ENCODE data around the gene FCGR1A.
"Not testable (repeated sequence)": the region's sequence is repeated elsewhere in the genome, so short reads cannot be mapped to it uniquely, and the experiment has no call there.

FCGR1A gene

DNA sequence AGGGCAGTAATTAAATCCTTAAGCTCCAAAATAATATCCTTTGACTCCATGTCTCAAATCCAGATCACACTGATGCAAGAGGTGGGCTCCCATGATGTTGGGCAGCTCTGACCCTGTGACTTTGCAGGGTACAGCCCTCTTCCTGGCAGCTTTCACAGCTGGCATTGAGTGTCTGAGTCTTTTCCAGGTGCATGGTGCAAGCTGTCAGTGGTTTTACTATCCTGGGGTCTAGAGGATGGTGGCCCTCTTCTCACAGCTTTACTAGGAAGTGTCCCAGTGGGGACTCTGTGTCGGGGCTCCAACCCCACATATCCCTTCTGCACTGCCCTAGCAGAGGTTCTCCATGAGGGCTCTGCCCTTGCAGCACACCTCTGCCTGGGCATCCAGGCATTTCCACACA is 16.3 kb upstream of the FCGR1A start:
- not testable (repeated sequence) for H3K36me3 ChIP-seq (ENCODE audit: low read length); H4K20me1 ChIP-seq (ENCODE audit: low read depth, low read length); H3K27me3 ChIP-seq (ENCODE audit: low read length); H3K27ac ChIP-seq (ENCODE audit: low read depth, low read length); H3K9ac ChIP-seq (ENCODE audit: low read length); H3K9me2 ChIP-seq (replicated peaks; ENCODE audit: insufficient read depth, low read length); H3K4me2 ChIP-seq (ENCODE audit: low read depth, low read length, poor library complexity, severe bottlenecking); H3F3A ChIP-seq (ENCODE audit: insufficient read depth); H3K4me3 ChIP-seq (ENCODE audit: insufficient read depth, low read length, poor library complexity, severe bottlenecking); H3K79me2 ChIP-seq (ENCODE audit: insufficient read depth, low read length); H3K9me3 ChIP-seq (ENCODE audit: insufficient read depth, low read length); H2AFZ ChIP-seq (ENCODE audit: low read depth, low read length, severe bottlenecking)

DNA sequence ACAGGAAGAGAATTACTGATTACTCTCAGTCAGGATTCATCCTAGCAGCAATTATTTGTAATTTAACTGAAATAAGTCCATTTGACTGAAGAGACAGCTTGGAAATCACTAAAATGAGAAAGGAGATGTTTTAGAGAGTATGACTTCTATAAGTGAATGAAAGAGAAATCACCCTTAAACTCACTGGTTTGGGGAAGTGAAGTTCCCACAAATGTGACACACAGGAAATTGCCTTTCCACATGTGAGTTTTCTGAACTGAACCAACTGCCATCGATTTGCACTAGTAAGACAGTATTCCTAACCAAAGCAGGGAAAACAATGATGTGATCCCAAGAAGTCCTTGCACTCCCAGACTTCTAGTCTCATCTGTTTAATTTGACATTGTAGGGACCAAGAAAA is 13.3 kb upstream of the FCGR1A start:
- H3K9me3 ChIP-seq (ENCODE audit: insufficient read depth, low read length); H3K4me3 ChIP-seq (ENCODE audit: insufficient read depth, low read length, poor library complexity, severe bottlenecking); H3K27ac ChIP-seq (ENCODE audit: low read depth, low read length); H3F3A ChIP-seq (ENCODE audit: insufficient read depth); H3K4me2 ChIP-seq (ENCODE audit: low read depth, low read length, poor library complexity, severe bottlenecking); H3K27me3 ChIP-seq (ENCODE audit: low read length); H2AFZ ChIP-seq (ENCODE audit: low read depth, low read length, severe bottlenecking); H3K79me2 ChIP-seq (ENCODE audit: insufficient read depth, low read length); H4K20me1 ChIP-seq (ENCODE audit: low read depth, low read length); H3K9me2 ChIP-seq (replicated peaks; ENCODE audit: insufficient read depth, low read length); H3K9ac ChIP-seq (ENCODE audit: low read length); H3K36me3 ChIP-seq (ENCODE audit: low read length): not testable (repeated sequence)

DNA sequence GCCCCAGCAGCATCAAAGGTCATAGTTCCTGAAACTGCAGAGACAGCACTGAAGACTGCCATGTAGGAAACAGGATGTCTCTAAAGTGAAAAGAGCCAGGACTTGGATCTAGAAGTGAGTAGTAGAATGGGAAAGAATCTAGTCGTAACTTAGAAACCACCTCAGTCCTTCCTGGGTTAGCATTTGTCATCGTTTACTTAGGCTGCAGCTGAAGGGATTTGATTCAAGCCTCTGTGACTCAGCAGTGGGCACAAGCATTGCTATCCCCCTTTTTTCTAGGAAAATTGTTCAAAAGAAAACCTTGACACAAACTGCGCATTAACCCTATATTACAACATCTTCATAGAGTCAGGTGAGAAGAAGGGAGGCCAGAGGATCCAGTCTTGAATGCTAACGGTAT is 11.8 kb upstream of the FCGR1A start:
- H3K4me3 ChIP-seq (ENCODE audit: insufficient read depth, low read length, poor library complexity, severe bottlenecking); H3K27me3 ChIP-seq (ENCODE audit: low read length); H3K27ac ChIP-seq (ENCODE audit: low read depth, low read length); H3K36me3 ChIP-seq (ENCODE audit: low read length); H2AFZ ChIP-seq (ENCODE audit: low read depth, low read length, severe bottlenecking); H3K79me2 ChIP-seq (ENCODE audit: insufficient read depth, low read length); H3F3A ChIP-seq (ENCODE audit: insufficient read depth); H4K20me1 ChIP-seq (ENCODE audit: low read depth, low read length); H3K9ac ChIP-seq (ENCODE audit: low read length); H3K9me2 ChIP-seq (replicated peaks; ENCODE audit: insufficient read depth, low read length); H3K9me3 ChIP-seq (ENCODE audit: insufficient read depth, low read length); H3K4me2 ChIP-seq (ENCODE audit: low read depth, low read length, poor library complexity, severe bottlenecking): not testable (repeated sequence)

DNA sequence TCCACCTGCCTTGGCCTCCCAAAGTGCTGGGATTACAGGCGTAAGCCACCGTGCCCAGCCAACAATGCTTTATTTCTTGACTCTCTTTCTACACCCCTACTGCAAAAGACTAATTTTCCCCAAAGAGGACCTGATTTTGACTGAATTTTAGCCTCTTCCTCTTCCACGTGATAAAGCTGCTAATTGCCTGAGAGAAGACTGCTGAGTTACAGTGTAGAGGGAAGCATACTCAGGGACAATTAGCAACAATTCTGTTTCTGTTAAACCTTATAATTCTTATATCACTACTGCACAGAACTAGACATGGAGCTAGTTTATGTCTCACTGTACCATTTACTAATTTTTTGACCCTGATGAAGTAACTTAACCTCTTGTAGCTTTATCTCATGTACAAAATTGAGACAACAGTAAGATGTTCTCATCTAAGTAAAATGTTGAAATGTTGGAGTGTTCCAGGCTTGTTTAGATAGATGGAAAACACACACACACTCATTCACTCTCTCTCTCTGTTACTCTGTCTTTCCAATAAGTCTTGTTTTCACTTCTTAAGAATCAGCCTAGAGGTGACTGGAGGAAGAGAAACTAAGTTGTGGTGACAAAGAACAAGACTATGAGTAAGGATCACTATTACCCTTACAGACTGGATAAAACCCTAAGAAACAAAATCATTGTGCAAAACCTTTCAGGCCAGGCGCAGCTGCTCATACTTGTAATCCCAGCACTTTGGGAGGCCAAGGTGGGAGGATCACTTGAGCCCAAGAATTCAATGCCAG is 10.7 kb upstream of the FCGR1A start:
- not testable (repeated sequence) for H3K9me2 ChIP-seq (replicated peaks; ENCODE audit: insufficient read depth, low read length); H3K27me3 ChIP-seq (ENCODE audit: low read length); H3K36me3 ChIP-seq (ENCODE audit: low read length); H3K9ac ChIP-seq (ENCODE audit: low read length); H2AFZ ChIP-seq (ENCODE audit: low read depth, low read length, severe bottlenecking); H3K79me2 ChIP-seq (ENCODE audit: insufficient read depth, low read length); H3K27ac ChIP-seq (ENCODE audit: low read depth, low read length); H3F3A ChIP-seq (ENCODE audit: insufficient read depth); H3K4me2 ChIP-seq (ENCODE audit: low read depth, low read length, poor library complexity, severe bottlenecking); H4K20me1 ChIP-seq (ENCODE audit: low read depth, low read length); H3K9me3 ChIP-seq (ENCODE audit: insufficient read depth, low read length); H3K4me3 ChIP-seq (ENCODE audit: insufficient read depth, low read length, poor library complexity, severe bottlenecking)

DNA sequence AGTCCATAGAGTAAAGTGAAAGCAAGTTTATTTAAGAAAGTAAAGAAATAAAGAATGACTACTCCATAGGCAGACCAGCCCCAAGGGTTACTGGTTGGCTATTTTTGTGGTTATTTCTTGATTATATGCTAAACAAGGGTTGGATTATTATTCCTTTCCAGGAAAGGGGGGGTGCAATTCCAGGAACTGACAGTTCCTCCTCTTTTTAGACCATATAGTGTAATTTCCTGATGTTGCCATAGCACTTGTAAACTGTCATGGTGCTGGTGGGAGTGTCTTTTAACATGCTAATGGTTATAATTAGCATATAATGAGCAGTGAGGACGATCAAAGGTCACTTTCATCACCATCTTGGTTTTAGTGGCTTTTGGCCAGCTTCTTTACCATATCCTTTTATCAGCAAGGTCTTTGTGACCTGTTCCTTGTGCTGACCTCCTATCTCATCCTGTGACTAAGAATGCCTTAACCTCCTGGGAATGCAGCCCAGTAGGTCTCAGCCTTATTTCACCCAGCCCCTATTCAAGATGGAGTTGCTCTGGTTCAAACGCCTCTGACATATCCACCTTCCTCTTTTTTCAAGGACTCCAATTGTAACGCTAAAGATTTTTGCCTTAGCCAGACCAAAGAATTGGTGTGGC is 6.9 kb upstream of the FCGR1A start:
- H4K20me1 ChIP-seq (ENCODE audit: low read depth, low read length); H3K79me2 ChIP-seq (ENCODE audit: insufficient read depth, low read length); H3K4me2 ChIP-seq (ENCODE audit: low read depth, low read length, poor library complexity, severe bottlenecking); H3F3A ChIP-seq (ENCODE audit: insufficient read depth); H3K9me3 ChIP-seq (ENCODE audit: insufficient read depth, low read length); H3K4me3 ChIP-seq (ENCODE audit: insufficient read depth, low read length, poor library complexity, severe bottlenecking); H3K27ac ChIP-seq (ENCODE audit: low read depth, low read length); H3K27me3 ChIP-seq (ENCODE audit: low read length); H3K36me3 ChIP-seq (ENCODE audit: low read length); H3K9me2 ChIP-seq (replicated peaks; ENCODE audit: insufficient read depth, low read length); H3K9ac ChIP-seq (ENCODE audit: low read length); H2AFZ ChIP-seq (ENCODE audit: low read depth, low read length, severe bottlenecking): not testable (repeated sequence)

DNA sequence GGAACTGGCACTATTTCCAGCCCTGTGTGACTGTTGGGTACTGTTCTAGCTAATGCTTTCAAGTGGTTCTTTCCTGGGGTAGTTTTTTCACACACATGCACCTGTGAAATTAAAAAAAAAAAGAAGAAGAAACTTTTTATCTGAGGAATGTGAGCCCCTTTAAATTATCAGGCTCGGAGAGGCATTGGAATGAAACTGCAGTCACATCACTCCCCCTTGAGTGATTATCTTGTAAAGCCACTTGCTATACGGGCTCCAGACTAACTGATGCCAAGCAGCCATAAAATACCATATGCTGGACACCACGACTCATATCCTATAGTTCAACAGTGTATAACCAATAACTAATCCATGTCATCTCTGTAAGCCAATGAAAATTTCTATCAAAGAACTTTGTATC is 5.4 kb upstream of the FCGR1A start:
- H3K27me3 ChIP-seq (ENCODE audit: low read length); H3F3A ChIP-seq (ENCODE audit: insufficient read depth); H3K27ac ChIP-seq (ENCODE audit: low read depth, low read length); H3K79me2 ChIP-seq (ENCODE audit: insufficient read depth, low read length); H3K9ac ChIP-seq (ENCODE audit: low read length); H3K9me2 ChIP-seq (replicated peaks; ENCODE audit: insufficient read depth, low read length); H2AFZ ChIP-seq (ENCODE audit: low read depth, low read length, severe bottlenecking); H3K9me3 ChIP-seq (ENCODE audit: insufficient read depth, low read length); H3K4me2 ChIP-seq (ENCODE audit: low read depth, low read length, poor library complexity, severe bottlenecking); H3K36me3 ChIP-seq (ENCODE audit: low read length); H4K20me1 ChIP-seq (ENCODE audit: low read depth, low read length); H3K4me3 ChIP-seq (ENCODE audit: insufficient read depth, low read length, poor library complexity, severe bottlenecking): not testable (repeated sequence)

DNA sequence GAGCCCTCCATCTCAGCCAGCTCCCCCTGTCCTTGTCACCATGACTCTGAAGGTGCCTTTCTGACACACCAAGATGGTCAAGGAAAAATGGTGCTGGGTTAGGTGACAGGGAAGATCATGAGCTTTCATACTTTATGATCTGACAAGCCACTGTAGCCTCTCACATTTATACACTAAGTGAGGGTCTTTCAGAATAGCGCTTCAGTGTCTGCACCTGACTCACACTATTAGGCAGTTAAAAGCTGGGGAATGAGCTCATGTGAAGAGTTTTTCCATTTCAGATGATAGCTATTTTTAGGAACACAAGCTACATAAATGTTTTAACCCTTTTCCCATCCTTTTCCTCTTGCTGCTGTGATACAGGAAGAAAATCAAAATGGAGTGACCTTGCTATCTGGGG is 4.2 kb upstream of the FCGR1A start:
- H3K27me3 ChIP-seq (ENCODE audit: low read length); H3K27ac ChIP-seq (ENCODE audit: low read depth, low read length); H3K4me3 ChIP-seq (ENCODE audit: insufficient read depth, low read length, poor library complexity, severe bottlenecking); H3K9me3 ChIP-seq (ENCODE audit: insufficient read depth, low read length); H3K36me3 ChIP-seq (ENCODE audit: low read length); H3K9me2 ChIP-seq (replicated peaks; ENCODE audit: insufficient read depth, low read length); H3K9ac ChIP-seq (ENCODE audit: low read length); H3K4me2 ChIP-seq (ENCODE audit: low read depth, low read length, poor library complexity, severe bottlenecking); H2AFZ ChIP-seq (ENCODE audit: low read depth, low read length, severe bottlenecking); H4K20me1 ChIP-seq (ENCODE audit: low read depth, low read length); H3K79me2 ChIP-seq (ENCODE audit: insufficient read depth, low read length); H3F3A ChIP-seq (ENCODE audit: insufficient read depth): not testable (repeated sequence)

DNA sequence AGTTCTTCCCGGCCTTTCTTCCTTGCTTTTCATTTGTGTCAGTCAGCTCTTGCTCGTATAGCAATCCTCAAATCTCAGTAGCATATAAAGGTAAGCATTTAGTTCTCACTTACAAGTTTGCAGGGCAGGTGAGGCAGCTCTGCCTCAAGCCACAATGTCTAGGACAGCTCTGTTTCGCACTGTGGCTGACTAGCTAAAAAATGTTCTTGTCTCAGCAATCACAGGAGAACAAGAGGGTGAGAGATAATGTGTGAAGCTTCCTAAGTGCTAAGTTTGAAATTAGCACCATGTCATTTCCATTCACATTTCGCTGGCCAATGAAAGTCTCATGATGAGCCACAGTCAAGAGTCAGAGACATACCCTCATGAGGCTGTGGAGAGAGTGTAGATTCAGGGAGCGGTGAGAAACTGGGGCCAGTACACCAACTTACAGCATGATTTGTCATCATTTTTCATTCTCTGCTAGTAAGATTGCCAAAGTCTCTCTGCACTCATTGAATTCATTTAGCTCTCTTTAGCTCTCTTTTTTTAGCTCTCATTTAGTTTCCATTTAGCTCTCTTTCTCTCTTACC is 995 bp upstream of the FCGR1A start:
- not testable (repeated sequence) for H3K9me3 ChIP-seq (ENCODE audit: insufficient read depth, low read length); H3K79me2 ChIP-seq (ENCODE audit: insufficient read depth, low read length); H3K4me2 ChIP-seq (ENCODE audit: low read depth, low read length, poor library complexity, severe bottlenecking); H2AFZ ChIP-seq (ENCODE audit: low read depth, low read length, severe bottlenecking); H3K27ac ChIP-seq (ENCODE audit: low read depth, low read length); H3K9ac ChIP-seq (ENCODE audit: low read length); H3K36me3 ChIP-seq (ENCODE audit: low read length); H3K4me3 ChIP-seq (ENCODE audit: insufficient read depth, low read length, poor library complexity, severe bottlenecking); H3F3A ChIP-seq (ENCODE audit: insufficient read depth); H4K20me1 ChIP-seq (ENCODE audit: low read depth, low read length); H3K9me2 ChIP-seq (replicated peaks; ENCODE audit: insufficient read depth, low read length); H3K27me3 ChIP-seq (ENCODE audit: low read length)

Measured in SU-DHL-6 (cell line).